ENCODE data around the gene GRIA4. TPM values are rescaled to one million over a fixed set of nuclear protein-coding genes. Genes with fewer than 3 reads are reported as not detected.

GRIA4 gene
- total RNA-seq, 2 experiments from 2014 or later = not detected

DNA sequence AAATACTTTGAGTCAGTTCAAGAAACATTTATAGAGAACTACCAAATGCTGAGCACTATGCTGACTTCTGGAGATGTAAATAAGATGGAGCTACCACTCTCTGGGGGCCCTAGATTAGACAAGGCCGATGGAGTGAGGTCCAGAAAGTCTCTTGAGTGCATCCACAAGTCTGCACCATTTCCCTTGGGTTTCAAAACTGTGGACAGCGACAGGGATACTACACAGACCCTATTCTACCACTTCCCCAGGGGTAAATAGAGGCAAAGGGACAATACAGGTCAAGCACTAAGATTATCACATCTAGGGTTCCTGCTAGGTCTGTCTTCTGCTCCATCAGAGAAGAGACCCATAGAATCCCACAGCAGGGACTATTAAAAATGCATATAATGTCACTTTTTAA, 183.2 kb downstream of the GRIA4 start:
- H3K9me3 Mint-ChIP-seq = no peaks in the 10 kb centered on the region
- no peaks in the 10 kb centered on the region for H3K36me3 Mint-ChIP-seq
- no peak for DNase-seq
- ATAC-seq (ENCODE audit: low read depth) = no peak
- POLR2A ChIA-PET = no interaction called here
- no peaks in the 10 kb centered on the region for H3K4me1 Mint-ChIP-seq
- H3K27me3 Mint-ChIP-seq = no peaks in the 10 kb centered on the region
- H3K4me3 Mint-ChIP-seq = no peak overlapping the region
- no peak overlapping the region for H3K27ac Mint-ChIP-seq

DNA sequence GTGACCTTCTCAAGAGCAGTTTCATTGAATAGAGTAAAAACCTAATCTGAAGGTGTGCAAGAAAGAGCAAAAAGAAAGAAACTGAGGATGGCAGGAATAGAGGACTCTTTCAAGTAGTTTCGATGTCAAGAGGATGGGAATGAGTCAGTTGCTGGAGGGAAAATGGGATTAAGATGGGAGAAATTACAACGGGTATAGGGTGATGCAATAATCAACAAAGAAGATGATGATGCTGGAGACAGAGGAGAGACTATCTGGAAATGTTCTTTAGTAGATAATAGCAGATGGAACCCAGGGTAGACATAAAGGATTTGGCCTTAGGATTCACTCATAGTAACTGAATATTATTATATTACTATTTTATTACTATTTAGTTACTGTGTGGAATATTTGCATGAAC, 189.4 kb downstream of the GRIA4 start:
- no peak for ATAC-seq (ENCODE audit: low read depth)
- Mint-ChIP-seq H3K4me3 (no peak overlapping the region), H3K9me3 (no peaks in the 10 kb centered on the region), H3K36me3 (no peaks in the 10 kb centered on the region), H3K27ac (no peak overlapping the region), H3K4me1 (no peaks in the 10 kb centered on the region), H3K27me3 (peaks cover 2% of the 10 kb centered on the region)
- DNase-seq = no peak
- POLR2A ChIA-PET = no interaction called here

DNA sequence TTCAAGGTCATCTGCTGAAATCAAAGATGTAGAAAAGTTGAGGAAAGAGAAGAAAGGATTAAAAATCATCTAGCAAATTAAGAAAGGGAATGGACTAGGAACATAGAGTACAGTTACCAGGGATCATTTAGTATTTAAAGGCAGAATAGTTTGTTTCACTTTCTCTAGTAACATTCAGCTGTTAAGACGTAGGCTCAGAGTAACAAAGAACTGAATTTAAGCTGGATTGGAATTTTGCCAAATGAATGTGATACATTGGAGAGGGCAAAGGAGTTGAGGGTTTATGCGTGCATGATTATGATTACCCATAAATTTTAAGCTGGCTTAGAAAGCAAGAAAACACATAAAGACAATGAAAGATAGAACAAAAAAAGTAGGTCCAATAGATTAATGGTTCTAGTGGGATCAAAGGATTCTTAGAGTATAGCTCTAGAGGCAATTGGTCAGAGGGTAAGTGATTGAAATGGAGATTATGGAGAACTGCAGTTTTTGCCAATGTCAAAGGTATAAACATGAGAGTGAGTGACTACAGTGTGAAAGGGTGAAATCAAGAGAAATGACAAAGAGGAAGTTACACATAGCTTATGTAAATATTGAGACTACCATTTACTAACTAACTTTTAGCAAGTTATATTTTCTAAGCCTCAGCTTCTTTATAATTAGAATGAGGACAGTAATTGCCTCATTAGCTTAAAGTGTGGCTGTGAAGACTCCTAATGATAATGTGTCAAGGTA, 190.0 kb downstream of the GRIA4 start:
- no peak overlapping the region for H3K27ac Mint-ChIP-seq
- H3K36me3 Mint-ChIP-seq = no peaks in the 10 kb centered on the region
- no peak overlapping the region for H3K4me3 Mint-ChIP-seq
- DNase-seq (no peak), ATAC-seq (ENCODE audit: low read depth) (no peak)
- POLR2A ChIA-PET = no interaction called here
- H3K9me3 Mint-ChIP-seq = no peaks in the 10 kb centered on the region
- no peaks in the 10 kb centered on the region for H3K4me1 Mint-ChIP-seq
- peaks cover 2% of the 10 kb centered on the region for H3K27me3 Mint-ChIP-seq

DNA sequence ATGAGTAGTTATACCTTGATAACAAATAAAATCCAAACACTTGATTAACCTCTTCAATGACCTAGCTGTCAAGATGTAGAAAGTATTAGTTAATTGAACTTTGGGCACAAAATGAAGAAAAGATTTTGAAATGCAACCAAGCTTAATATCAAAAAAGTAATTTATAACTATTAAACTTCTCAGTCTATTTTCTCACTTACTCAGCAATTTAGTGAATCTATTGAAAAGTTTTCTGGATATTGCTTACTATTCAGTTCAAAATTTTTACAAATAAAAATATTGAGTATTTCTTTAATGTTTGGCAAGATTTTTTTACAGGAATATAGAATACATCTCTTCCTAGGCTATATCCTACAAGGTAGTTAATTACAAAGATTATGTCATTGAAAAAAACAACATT, 192.5 kb downstream of the GRIA4 start:
- H3K27me3 Mint-ChIP-seq = peaks cover 2% of the 10 kb centered on the region
- ATAC-seq (ENCODE audit: low read depth) (no peak), DNase-seq (no peak)
- H3K4me1 Mint-ChIP-seq = no peaks in the 10 kb centered on the region
- no peaks in the 10 kb centered on the region for H3K36me3 Mint-ChIP-seq
- no peak overlapping the region for H3K4me3 Mint-ChIP-seq
- H3K27ac Mint-ChIP-seq = no peak overlapping the region
- POLR2A ChIA-PET = no interaction called here
- no peaks in the 10 kb centered on the region for H3K9me3 Mint-ChIP-seq

DNA sequence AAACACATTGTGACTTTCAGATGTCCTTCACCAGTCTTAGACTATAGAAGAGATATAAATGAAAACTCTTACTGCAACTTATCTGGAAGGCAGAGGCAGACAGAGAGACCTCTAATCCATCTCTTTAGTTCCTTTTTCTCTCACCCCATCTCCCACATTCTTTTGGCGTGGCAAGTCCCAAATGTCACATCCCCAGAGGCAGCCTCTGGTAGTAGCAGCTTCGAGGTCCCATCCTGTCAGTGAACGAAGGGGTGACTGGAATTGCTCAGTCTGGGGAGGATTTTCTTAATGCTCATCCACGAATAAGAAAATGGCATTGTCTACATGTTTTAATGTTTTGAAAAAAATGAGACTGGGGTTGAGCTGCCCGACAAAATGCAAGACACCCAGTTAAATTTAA, 201.4 kb downstream of the GRIA4 start:
- no peak overlapping the region for H3K27ac Mint-ChIP-seq
- H3K4me3 Mint-ChIP-seq = no peak overlapping the region
- H3K27me3 Mint-ChIP-seq = no peaks in the 10 kb centered on the region
- H3K4me1 Mint-ChIP-seq = no peaks in the 10 kb centered on the region
- no peak for DNase-seq
- H3K9me3 Mint-ChIP-seq = no peaks in the 10 kb centered on the region
- no peak for ATAC-seq (ENCODE audit: low read depth)
- POLR2A ChIA-PET = interaction anchor here (0.6 kb wide), 1 partner anchor 295 kb away, joined by 4 read pairs; no protein-coding TSS in a partner anchor
- H3K36me3 Mint-ChIP-seq = no peaks in the 10 kb centered on the region

DNA sequence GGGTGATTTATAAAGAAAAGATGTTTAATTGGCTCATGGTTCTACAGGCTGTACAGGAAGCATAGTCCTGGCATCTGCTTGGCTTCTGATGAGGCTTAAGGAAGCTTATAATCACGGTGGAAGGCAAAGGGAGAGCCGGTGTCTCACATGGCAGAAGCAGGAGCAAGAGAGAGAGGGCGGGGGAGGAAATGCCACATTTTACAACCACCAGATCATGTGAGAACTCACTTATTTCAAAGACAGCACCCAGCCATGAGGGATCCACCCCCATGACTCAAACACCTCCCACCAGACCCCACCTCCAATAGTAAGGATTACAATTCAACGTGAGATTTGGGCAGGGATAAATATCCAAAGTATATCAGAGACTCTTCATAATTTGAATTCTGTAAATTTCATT, 211.5 kb downstream of the GRIA4 start:
- no peak for ATAC-seq (ENCODE audit: low read depth)
- no peak for DNase-seq
- Mint-ChIP-seq H3K9me3 (no peaks in the 10 kb centered on the region), H3K27me3 (peaks cover 3% of the 10 kb centered on the region), H3K36me3 (no peaks in the 10 kb centered on the region), H3K27ac (no peak overlapping the region), H3K4me3 (no peak overlapping the region), H3K4me1 (no peaks in the 10 kb centered on the region)
- POLR2A ChIA-PET = no interaction called here

DNA sequence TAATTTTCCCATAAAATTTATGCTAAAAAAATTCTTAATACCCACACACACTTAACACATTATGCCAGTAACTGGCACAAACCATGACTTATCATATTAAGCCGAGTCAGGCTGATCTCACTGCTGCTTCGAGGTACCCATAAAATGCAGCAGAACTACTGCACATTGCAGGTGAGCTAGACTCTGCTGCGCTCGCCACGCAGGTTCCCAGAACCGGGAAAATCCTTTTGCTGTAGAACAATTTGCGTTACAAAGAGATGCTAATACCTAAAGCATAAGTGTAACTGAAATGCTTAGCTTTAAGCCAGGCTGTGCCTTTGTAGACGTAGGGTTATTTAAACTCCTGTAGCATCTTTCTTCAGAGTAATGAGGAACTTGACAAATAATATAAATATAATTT, 211.9 kb downstream of the GRIA4 start:
- ATAC-seq (ENCODE audit: low read depth) (no peak), DNase-seq (no peak)
- peaks cover 3% of the 10 kb centered on the region for H3K27me3 Mint-ChIP-seq
- POLR2A ChIA-PET = no interaction called here
- H3K4me1 Mint-ChIP-seq = no peaks in the 10 kb centered on the region
- no peaks in the 10 kb centered on the region for H3K36me3 Mint-ChIP-seq
- H3K4me3 Mint-ChIP-seq = no peak overlapping the region
- H3K27ac Mint-ChIP-seq = no peak overlapping the region
- H3K9me3 Mint-ChIP-seq = no peaks in the 10 kb centered on the region

DNA sequence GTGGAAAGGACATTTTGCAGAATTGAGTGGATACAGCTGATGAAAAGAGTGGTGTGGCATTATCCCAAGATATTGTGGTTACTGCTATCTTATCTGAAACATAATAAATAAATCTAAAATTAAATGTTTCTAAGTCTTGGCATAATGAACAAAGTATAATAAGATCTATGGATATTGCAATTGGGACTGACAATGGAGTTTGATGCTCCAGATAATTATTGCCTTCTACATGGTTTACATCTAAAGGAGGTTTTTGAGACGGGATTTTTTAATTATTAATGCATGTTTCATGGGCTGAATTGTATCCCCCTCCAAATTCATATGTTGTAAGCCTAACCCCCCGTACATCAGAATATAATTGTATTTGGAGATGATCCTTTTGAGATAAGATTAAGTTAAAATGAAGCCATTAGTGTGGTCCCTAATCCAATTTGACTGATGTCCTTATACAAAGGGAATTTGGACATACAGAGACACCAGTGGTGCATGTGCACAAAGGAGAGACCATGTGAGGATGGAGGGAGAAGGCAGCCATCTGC, 213.7 kb downstream of the GRIA4 start:
- Mint-ChIP-seq H3K4me1 (no peaks in the 10 kb centered on the region), H3K9me3 (no peaks in the 10 kb centered on the region), H3K27me3 (peaks cover 3% of the 10 kb centered on the region), H3K4me3 (no peak overlapping the region), H3K36me3 (no peaks in the 10 kb centered on the region), H3K27ac (no peak overlapping the region)
- no peak for ATAC-seq (ENCODE audit: low read depth)
- no peak for DNase-seq
- POLR2A ChIA-PET = no interaction called here

DNA sequence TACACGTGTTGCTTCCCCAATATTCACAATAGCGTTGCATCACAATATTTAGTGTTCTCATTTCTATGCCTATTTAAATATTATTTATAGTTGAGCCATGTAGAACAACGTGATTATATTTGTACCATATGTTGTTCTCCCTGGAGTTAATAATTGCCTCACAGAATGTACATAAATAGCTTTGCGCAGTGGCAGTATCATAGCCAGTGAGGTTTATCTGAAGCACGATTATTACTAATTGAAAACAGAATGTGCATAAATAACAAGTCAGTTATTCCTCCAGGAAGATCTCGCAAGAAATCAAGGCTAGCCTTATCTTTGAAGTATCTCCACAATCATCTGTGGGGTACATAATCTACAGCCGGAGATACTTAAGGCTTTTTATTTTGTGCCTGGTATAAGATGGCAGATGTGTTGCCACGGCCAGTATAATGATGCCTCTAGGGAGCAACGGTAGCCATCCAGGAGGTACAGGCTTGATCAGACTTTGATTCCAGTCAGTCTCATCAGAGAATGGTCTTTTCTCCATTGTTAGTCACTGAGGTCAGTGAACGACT, 214.7 kb downstream of the GRIA4 start:
- Mint-ChIP-seq H3K36me3 (no peaks in the 10 kb centered on the region), H3K4me1 (no peaks in the 10 kb centered on the region)
- no peak for ATAC-seq (ENCODE audit: low read depth)

DNA sequence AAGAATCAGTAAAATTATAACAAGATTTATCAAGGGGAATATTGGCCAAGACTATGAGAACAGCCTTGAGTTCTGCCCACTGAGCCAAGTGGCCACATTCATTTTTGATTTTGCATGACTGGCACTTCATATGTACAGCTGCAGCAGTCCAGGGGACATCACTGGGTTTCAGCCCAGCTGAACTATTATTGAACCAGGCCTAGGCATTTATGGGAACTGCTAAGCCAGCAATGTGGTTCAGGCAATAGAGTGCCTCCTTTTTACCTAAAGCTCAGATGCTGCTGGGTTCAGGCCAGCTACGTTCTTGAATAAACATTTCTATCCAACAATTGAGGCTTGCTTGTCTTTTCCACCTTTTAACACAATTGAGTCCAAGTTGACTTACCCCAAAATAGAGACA, 215.3 kb downstream of the GRIA4 start:
- Mint-ChIP-seq H3K36me3 (no peaks in the 10 kb centered on the region), H3K27me3 (peaks cover 3% of the 10 kb centered on the region), H3K4me3 (no peak overlapping the region), H3K9me3 (no peaks in the 10 kb centered on the region), H3K4me1 (no peaks in the 10 kb centered on the region), H3K27ac (no peak overlapping the region)
- ATAC-seq (ENCODE audit: low read depth) (no peak), DNase-seq (no peak)
- POLR2A ChIA-PET = no interaction called here

More for the DNA sequence above, 214.7 kb downstream of the GRIA4 start:
- POLR2A ChIA-PET = no interaction called here
- H3K27me3 Mint-ChIP-seq = peaks cover 3% of the 10 kb centered on the region
- H3K9me3 Mint-ChIP-seq = no peaks in the 10 kb centered on the region
- no peak for DNase-seq
- H3K4me3 Mint-ChIP-seq = no peak overlapping the region
- no peak overlapping the region for H3K27ac Mint-ChIP-seq

DNA sequence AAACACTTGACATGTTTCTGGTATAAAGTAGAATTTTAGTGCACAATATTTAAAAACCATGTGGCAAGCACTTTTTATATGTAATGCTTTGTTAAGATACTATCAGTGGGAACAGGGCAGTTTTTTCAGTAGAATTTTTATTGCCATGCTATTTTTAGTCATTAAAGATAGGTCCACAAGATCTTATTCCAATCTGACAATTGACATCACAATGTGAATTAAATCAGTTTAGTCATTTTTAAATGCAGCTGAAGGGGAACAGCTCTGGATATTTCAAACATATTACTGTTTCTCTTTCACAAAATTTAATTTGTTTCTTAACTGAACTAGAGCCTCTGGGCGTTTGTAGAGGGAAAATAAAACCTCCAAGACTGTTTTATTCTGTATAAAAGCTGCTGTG, 218.0 kb downstream of the GRIA4 start:
- POLR2A ChIA-PET = no interaction called here
- Mint-ChIP-seq H3K36me3 (no peaks in the 10 kb centered on the region), H3K27me3 (peaks cover 2% of the 10 kb centered on the region), H3K4me1 (no peaks in the 10 kb centered on the region), H3K9me3 (no peaks in the 10 kb centered on the region), H3K27ac (no peak overlapping the region), H3K4me3 (no peak overlapping the region)
- no peak for DNase-seq
- ATAC-seq (ENCODE audit: low read depth) = no peak

DNA sequence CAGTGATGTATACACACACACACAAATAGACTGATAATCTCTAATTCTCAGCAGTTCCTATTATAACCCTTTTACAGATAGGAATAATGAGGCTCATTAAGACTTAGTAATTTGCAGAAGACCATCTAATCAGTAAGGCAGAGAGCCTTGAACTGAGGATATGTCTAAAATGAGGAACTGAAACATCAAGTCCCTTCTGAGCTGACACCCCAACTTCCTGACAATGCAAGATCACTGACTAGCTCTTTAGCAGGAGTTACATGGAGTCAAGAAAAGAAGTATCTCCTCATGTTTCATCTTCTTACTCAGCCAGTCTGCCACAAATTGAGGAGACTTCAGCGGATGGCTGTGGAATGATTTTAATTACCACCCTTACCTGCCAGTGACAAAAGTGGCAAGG, 219.2 kb downstream of the GRIA4 start:
- Mint-ChIP-seq H3K27ac (no peak overlapping the region), H3K36me3 (no peaks in the 10 kb centered on the region), H3K9me3 (no peaks in the 10 kb centered on the region), H3K4me3 (no peak overlapping the region), H3K4me1 (no peaks in the 10 kb centered on the region), H3K27me3 (no peaks in the 10 kb centered on the region)
- no peak for ATAC-seq (ENCODE audit: low read depth)
- no peak for DNase-seq
- POLR2A ChIA-PET = no interaction called here

DNA sequence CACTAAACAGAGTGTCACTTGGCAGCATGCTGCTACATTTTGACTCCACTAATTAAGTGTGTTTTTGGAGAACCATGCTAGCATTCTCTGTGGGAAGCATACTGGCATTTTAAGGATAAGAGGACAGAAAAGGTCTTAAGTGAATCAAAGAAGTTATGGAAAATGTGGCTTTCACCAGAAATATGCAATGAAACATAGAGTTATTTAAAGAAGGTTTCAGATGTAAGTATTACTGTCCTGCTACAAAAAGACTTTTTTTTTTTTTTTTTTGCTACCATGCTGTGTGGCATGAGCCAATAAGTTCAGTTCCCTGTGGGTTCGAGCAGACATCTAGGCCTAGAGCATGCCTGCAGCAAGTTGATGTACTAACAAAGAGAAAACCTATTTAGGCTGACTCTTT, 224.6 kb downstream of the GRIA4 start:
- no peak for ATAC-seq (ENCODE audit: low read depth)
- Mint-ChIP-seq H3K4me3 (no peak overlapping the region), H3K9me3 (no peaks in the 10 kb centered on the region), H3K27ac (no peak overlapping the region), H3K36me3 (no peaks in the 10 kb centered on the region), H3K4me1 (no peaks in the 10 kb centered on the region), H3K27me3 (no peaks in the 10 kb centered on the region)
- no peak for DNase-seq
- POLR2A ChIA-PET = no interaction called here

DNA sequence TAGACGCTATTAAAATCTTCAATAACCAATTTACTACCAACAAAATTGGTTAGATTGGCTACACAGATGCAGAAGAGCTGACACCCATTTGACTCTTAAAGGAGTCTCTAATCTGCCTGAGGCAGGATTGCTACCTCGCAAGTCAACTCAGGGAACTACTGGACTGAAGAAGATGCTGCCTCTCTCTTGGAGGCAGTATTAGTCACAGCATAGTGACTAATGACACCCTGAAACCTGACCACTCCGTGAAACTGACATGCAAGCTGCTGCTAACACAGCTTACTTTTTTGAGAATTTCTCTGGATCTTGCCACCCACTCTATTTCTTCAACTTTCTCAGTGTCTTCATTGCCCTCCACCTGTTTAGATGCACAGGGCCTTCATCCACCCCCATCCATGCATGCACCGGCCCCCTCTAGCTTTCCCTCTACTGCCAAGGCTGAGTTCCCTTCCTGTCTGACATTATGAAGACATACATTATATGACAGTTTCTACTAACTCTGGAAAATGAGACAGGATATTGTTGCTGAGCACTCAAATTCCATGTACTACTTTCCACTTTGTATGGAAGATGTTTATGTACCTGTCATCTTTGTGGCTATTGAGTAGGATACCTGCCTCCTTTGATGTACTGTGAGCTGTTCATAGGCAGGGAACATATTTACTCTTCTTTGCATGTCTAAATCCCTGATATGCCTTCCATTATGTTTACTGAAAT, 229.0 kb downstream of the GRIA4 start:
- no peak overlapping the region for H3K27ac Mint-ChIP-seq
- ATAC-seq (ENCODE audit: low read depth) (no peak), DNase-seq (no peak)
- no peaks in the 10 kb centered on the region for H3K9me3 Mint-ChIP-seq
- H3K36me3 Mint-ChIP-seq = no peaks in the 10 kb centered on the region
- POLR2A ChIA-PET = no interaction called here
- H3K4me3 Mint-ChIP-seq = no peak overlapping the region
- H3K27me3 Mint-ChIP-seq = no peaks in the 10 kb centered on the region
- no peaks in the 10 kb centered on the region for H3K4me1 Mint-ChIP-seq
